PC-3 (cell line): ENCODE data around the gene PDGFC. TPM values are rescaled to one million over a fixed set of nuclear protein-coding genes. Genes with fewer than 3 reads are reported as not detected.

Source experiments
- ATAC-seq: fragments of 200-7000 bp; cut with Tn5 transposase; 2 replicates; pipeline ENCODE4 v1.9.1; 2020; ENCODE audit warnings: mild to moderate bottlenecking, moderate library complexity
- BruUV-seq: library from RNA; stranded (reverse); fragments of 400-500 nt; replicated peaks from 2 replicates; lab custom pipeline; 2021; lab: Mats Ljungman, UMichigan
- CTCF ChIA-PET: fragments of 300-600 bp; sonication (Branson Sonifier 250); formaldehyde crosslinking; loops from one replicate; lab custom pipeline; 2022; ENCODE audit warnings: antibody characterized with exemption; lab: Charles Lee
- POLR2A ChIA-PET: fragments of 300-600 bp; sonication (Branson Sonifier 250); formaldehyde crosslinking; loops from one replicate; lab custom pipeline; 2022; ENCODE audit warnings: antibody characterized with exemption; ENCODE audit not compliant: unreplicated experiment; lab: Charles Lee
- DNase-seq: peaks from one replicate; pipeline ENCODE4 v3.0.0-alpha.2; 2015
- H2AFZ ChIP-seq: fragments of 300-600 bp; sonication (generic); 2 replicates; pipeline ENCODE4 v1.6.0; 2016; ENCODE audit warnings: antibody characterized with exemption, low read length
- H3F3A ChIP-seq: fragments of 300-600 bp; sonication (generic); one replicate; pipeline ENCODE4 v1.6.0; 2017; ENCODE audit warnings: antibody characterized with exemption, low read length, control low read depth, mild to moderate bottlenecking; ENCODE audit not compliant: unreplicated experiment
- H3K27ac ChIP-seq: fragments of 300-600 bp; sonication (generic); 2 replicates; pipeline ENCODE4 v1.5.1; 2016; ENCODE audit warnings: mild to moderate bottlenecking, low read length
- H3K27me3 ChIP-seq: fragments of 300-600 bp; sonication (generic); 2 replicates; pipeline ENCODE4 v1.6.1; 2016; ENCODE audit warnings: low read length, mixed read lengths
- H3K36me3 ChIP-seq: fragments of 300-600 bp; sonication (generic); 2 replicates; pipeline ENCODE4 v1.6.1; 2016; ENCODE audit warnings: low read depth, mixed run types, low read length, mixed read lengths
- H3K4me1 ChIP-seq: fragments of 300-600 bp; sonication (generic); 2 replicates; pipeline ENCODE4 v1.5.1; 2016; ENCODE audit warnings: low read length; ENCODE audit not compliant: insufficient read depth
- H3K4me2 ChIP-seq: fragments of 300-600 bp; sonication (generic); 2 replicates; pipeline ENCODE4 v1.6.0; 2016; ENCODE audit warnings: low read length
- H3K4me3 ChIP-seq: fragments of 300-600 bp; sonication (generic); 2 replicates; pipeline ENCODE4 v1.5.1; 2016; ENCODE audit warnings: mild to moderate bottlenecking, low read length, mixed read lengths
- H3K79me2 ChIP-seq: fragments of 300-600 bp; sonication (generic); 2 replicates; pipeline ENCODE4 v1.6.1; 2017; ENCODE audit warnings: low read length, mixed read lengths
- H3K9ac ChIP-seq: fragments of 300-600 bp; sonication (generic); 2 replicates; pipeline ENCODE4 v1.6.0; 2016; ENCODE audit warnings: mild to moderate bottlenecking, low read length
- H3K9me2 ChIP-seq: fragments of 300-600 bp; sonication (generic); replicated peaks from 2 replicates; pipeline ENCODE4 v1.6.1; 2016; ENCODE audit warnings: mixed run types, low read length, mixed read lengths
- H3K9me3 ChIP-seq: fragments of 300-600 bp; sonication (generic); 2 replicates; pipeline ENCODE4 v1.6.1; 2016; ENCODE audit warnings: low read length, mixed read lengths
- H4K20me1 ChIP-seq: fragments of 300-600 bp; sonication (generic); 2 replicates; pipeline ENCODE4 v1.6.1; 2016; ENCODE audit warnings: low read length, mixed read lengths
- EZH2 ChIP-seq: fragments of 300-600 bp; sonication (generic); IDR thresholded peaks from one replicate; pipeline ENCODE4 v1.6.1; 2017; ENCODE audit warnings: antibody characterized with exemption, mild to moderate bottlenecking, low read length; ENCODE audit not compliant: unreplicated experiment
- EZH2phosphoT487 ChIP-seq: fragments of 300-600 bp; sonication (generic); IDR thresholded peaks from 2 replicates; pipeline ENCODE4 v1.6.1; 2018; ENCODE audit warnings: mild to moderate bottlenecking, antibody characterized with exemption, low read length, borderline replicate concordance
- intact Hi-C: fragments of 100-400 bp; cut with micrococcal nuclease; formaldehyde crosslinking; loops from 2 replicates; pipeline ENCODE4 v1.9.0; 2023
- total RNA-seq: library from RNA; depleted of rRNA; stranded (reverse); fragments of >200 nt; gene quantifications from 2 replicates; pipeline ENCODE4 v1.2.3, GENCODE V29; 2014
- TF ChIP-seq, protein P1 (sequence below): fragments of 300-600 bp; sonication (generic); conservative IDR thresholded peaks from 2 replicates; pipeline ENCODE4 v1.5.1; 2017; ENCODE audit warnings: antibody characterized with exemption, low read depth, mild to moderate bottlenecking, low read length

PDGFC gene
- total RNA-seq, 1 experiment from 2014 or later: 23.0 TPM

DNA sequence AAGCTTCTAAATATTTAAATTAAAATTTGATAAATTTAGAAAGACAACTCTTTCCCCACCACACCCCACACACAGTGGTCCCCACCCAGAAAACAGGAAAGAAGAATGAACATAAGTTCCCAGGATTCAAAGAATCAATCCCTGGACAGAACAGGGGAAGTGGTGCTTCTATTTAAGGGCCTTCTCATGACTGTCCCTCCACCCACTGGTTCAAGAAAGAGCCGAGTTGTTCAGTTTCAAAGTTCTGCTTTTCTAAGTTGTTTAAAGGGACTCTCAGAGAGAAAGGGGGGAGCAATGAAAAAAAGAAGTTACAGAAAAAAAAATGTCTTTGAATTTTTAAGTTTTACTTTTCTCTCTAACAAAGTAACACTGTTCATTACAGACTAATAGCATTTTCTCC is 195.8 kb downstream of the PDGFC start:
- no peak overlapping the region for H3K4me2 ChIP-seq
- TF ChIP-seq EZH2 (no peak), EZH2phosphoT487 (no peak)
- TF ChIP-seq, protein P1, sequence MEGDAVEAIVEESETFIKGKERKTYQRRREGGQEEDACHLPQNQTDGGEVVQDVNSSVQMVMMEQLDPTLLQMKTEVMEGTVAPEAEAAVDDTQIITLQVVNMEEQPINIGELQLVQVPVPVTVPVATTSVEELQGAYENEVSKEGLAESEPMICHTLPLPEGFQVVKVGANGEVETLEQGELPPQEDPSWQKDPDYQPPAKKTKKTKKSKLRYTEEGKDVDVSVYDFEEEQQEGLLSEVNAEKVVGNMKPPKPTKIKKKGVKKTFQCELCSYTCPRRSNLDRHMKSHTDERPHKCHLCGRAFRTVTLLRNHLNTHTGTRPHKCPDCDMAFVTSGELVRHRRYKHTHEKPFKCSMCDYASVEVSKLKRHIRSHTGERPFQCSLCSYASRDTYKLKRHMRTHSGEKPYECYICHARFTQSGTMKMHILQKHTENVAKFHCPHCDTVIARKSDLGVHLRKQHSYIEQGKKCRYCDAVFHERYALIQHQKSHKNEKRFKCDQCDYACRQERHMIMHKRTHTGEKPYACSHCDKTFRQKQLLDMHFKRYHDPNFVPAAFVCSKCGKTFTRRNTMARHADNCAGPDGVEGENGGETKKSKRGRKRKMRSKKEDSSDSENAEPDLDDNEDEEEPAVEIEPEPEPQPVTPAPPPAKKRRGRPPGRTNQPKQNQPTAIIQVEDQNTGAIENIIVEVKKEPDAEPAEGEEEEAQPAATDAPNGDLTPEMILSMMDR: no peak
- CTCF ChIA-PET: no interaction called here
- H3K79me2 ChIP-seq: no peaks in the 10 kb centered on the region
- no peaks in the 10 kb centered on the region for H3K27me3 ChIP-seq
- peaks cover 75% of the 10 kb centered on the region for H3K4me1 ChIP-seq
- H3K9ac ChIP-seq: no peak overlapping the region
- POLR2A ChIA-PET: no interaction called here
- H3K4me3 ChIP-seq: no peak overlapping the region
- H3K9me3 ChIP-seq: no peaks in the 10 kb centered on the region
- H4K20me1 ChIP-seq: no peaks in the 10 kb centered on the region
- intact Hi-C loops: loop anchor here (5.0 to 10.0 kb wide), 2 partner anchors 181 to 201 kb away; no protein-coding TSS in a partner anchor
- H3F3A ChIP-seq: peaks cover 6% of the 10 kb centered on the region
- H3K9me2 ChIP-seq: no peaks in the 10 kb centered on the region
- no TSS peak for BruUV-seq
- no peak overlapping the region for H3K27ac ChIP-seq
- no peaks in the 10 kb centered on the region for H3K36me3 ChIP-seq
- ATAC-seq (no peak), DNase-seq (no peak)
- no peak overlapping the region for H2AFZ ChIP-seq

DNA sequence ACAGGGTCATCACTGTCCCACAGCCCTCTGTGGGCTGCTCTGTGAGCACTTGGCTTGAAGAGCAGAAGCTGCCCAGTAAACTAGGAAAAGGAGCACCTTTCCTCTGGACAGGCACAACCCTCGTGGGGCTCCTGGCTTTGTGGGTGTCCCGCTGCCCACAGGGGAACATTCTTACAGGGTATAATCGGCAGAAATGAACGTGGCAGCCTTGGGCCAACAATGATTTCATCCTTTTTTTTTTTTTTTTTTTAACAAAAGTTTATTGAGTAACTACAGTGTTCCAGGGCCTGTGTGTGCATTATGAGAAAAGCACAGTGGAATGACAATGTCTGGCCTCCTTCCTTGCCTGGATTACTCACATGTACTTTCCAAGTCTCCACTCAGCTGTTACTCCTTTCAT is 197.2 kb downstream of the PDGFC start:
- H3K27ac ChIP-seq: peak overlapping the region; percentile 65
- 0 out of 2 replicates have a peak overlapping the region, but pooled peaks have one; percentile 8 for H3K9ac ChIP-seq
- no peak overlapping the region for H3K4me3 ChIP-seq
- no peak; the same call in 1 of the 2 replicates for ATAC-seq
- intact Hi-C loops: loop anchor here (5.0 to 10.0 kb wide), 2 partner anchors 200 to 297 kb away; no protein-coding TSS in a partner anchor
- BruUV-seq: no TSS peak
- no peaks in the 10 kb centered on the region for H3K79me2 ChIP-seq
- peak overlapping the region; percentile 39 for H3K4me2 ChIP-seq
- CTCF ChIA-PET: no interaction called here
- POLR2A ChIA-PET: no interaction called here
- no peaks in the 10 kb centered on the region for H3K36me3 ChIP-seq
- TF ChIP-seq, protein P1: no peak
- TF ChIP-seq EZH2phosphoT487 (no peak), EZH2 (no peak)
- no peaks in the 10 kb centered on the region for H3K9me3 ChIP-seq
- no peaks in the 10 kb centered on the region for H3K9me2 ChIP-seq
- H3K27me3 ChIP-seq: no peaks in the 10 kb centered on the region
- no peak overlapping the region for H2AFZ ChIP-seq
- no peaks in the 10 kb centered on the region for H4K20me1 ChIP-seq
- peaks cover 75% of the 10 kb centered on the region for H3K4me1 ChIP-seq
- peak; percentile 56 for DNase-seq
- peaks cover 6% of the 10 kb centered on the region for H3F3A ChIP-seq

DNA sequence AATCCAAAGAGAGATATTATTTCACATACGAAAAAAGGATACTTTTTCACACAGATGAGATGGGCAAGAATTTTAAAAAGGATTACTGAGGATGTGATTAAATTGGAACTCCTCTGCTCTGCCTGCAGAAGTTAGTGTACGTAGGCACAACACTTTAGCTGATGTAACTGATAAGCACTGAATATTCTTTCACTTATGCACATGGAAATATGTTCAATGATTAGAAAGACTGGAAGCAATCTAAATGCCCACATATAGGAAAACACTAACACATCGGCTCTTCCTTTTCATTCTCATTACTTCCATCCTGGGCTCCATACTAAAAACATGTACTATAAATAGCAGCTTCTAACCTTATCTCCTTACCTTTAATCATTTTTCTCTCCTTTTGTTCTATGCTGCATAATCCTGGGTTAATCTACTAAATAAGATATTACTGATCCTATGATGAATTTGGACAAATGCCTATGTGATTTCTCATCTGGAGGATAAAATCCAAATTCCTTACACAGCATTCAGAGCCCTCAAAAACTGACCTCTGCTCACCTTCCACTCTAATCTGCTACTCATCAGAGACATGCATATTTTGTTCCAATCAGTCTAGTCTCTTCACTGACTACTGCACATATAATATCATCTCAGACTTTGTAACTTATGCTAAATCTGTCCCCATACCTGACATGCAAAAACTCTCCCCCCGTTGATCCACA is 197.8 kb downstream of the PDGFC start:
- H3K4me3 ChIP-seq: no peak overlapping the region
- no peaks in the 10 kb centered on the region for H3K36me3 ChIP-seq
- peak overlapping the region; percentile 39 for H3K4me2 ChIP-seq
- ChIA-PET CTCF (no interaction called here), POLR2A (no interaction called here)
- peak; percentile 63 for DNase-seq
- BruUV-seq: no TSS peak
- H3K27ac ChIP-seq: peak overlapping the region; percentile 65
- H3K27me3 ChIP-seq: no peaks in the 10 kb centered on the region
- no peaks in the 10 kb centered on the region for H3K79me2 ChIP-seq
- no peaks in the 10 kb centered on the region for H3K9me3 ChIP-seq
- TF ChIP-seq EZH2 (no peak), EZH2phosphoT487 (no peak)
- TF ChIP-seq, protein P1: no peak
- intact Hi-C loops: loop anchor here (5.0 to 10.0 kb wide), 2 partner anchors 199 to 297 kb away; no protein-coding TSS in a partner anchor
- peaks cover under 1% of the 10 kb centered on the region for H3F3A ChIP-seq
- H4K20me1 ChIP-seq: no peaks in the 10 kb centered on the region
- no peak overlapping the region for H2AFZ ChIP-seq
- H3K9me2 ChIP-seq: no peaks in the 10 kb centered on the region
- 0 out of 2 replicates have a peak overlapping the region, but pooled peaks have one; percentile 8 for H3K9ac ChIP-seq
- ATAC-seq: no peak
- peaks cover 70% of the 10 kb centered on the region for H3K4me1 ChIP-seq
